B cell (primary cell): ENCODE results near the gene COL11A1. TPM values are rescaled to one million over a fixed set of nuclear protein-coding genes. Genes with fewer than 3 reads are reported as not detected.

Experiments
- ATAC-seq: fragments of 200-7000 bp; cut with Tn5 transposase; one replicate; pipeline ENCODE4 v1.10.0; 2021; ENCODE audit warnings: low read depth, mild to moderate bottlenecking, moderate number of reproducible peaks, moderate library complexity
- CTCF ChIA-PET: fragments of 350-600 bp; sonication (Branson Sonifier 250); formaldehyde crosslinking; loops from one replicate; lab custom pipeline; 2021; ENCODE audit warnings: antibody characterized with exemption, inconsistent platforms; lab: Charles Lee
- POLR2A ChIA-PET: fragments of 350-600 bp; sonication (Branson Sonifier 250); formaldehyde crosslinking; loops from one replicate; lab custom pipeline; 2021; ENCODE audit warnings: antibody characterized with exemption; lab: Charles Lee
- DNase-seq: peaks from one replicate; pipeline ENCODE4 v3.0.0; 2013
- H2AFZ ChIP-seq: 2 replicates; pipeline ENCODE4 v1.6.1; 2012; ENCODE audit warnings: mild to moderate bottlenecking, low read depth, low read length; ENCODE audit not compliant: insufficient read depth, poor library complexity, severe bottlenecking
- H3K27ac ChIP-seq, 2 donors: 1 replicate in 1 of 2; 2 replicates in 1 of 2; pipeline ENCODE4 v1.5.1; 2012 to 2013; ENCODE audit warnings: low read length in 2 of 2, mild to moderate bottlenecking in 2 of 2, moderate library complexity in 1 of 2
- H3K27me3 ChIP-seq, 4 experiments: fragments of 200-600 bp in 1 of 4; sonication (generic) in 1 of 4; replicated peaks in 1 of 4; 1 replicate in 2 of 4; 2 replicates in 2 of 4; pipeline versions ENCODE4 v1.6.1 to v1.7.0; 2013 to 2016; ENCODE audit warnings: low read length in 3 of 4, mild to moderate bottlenecking in 2 of 4, mixed read lengths in 1 of 4, moderate library complexity in 1 of 4; ENCODE audit not compliant: insufficient read depth in 4 of 4, control insufficient read depth in 3 of 4; ENCODE audit errors: control extremely low read depth in 1 of 4
- H3K36me3 ChIP-seq, 2 experiments: replicated peaks in 1 of 2; 1 replicate in 1 of 2; 2 replicates in 1 of 2; pipeline versions ENCODE4 v1.6.1 to v1.7.1; 2013; ENCODE audit warnings: low read length in 1 of 2; ENCODE audit not compliant: insufficient read depth in 2 of 2, control insufficient read depth in 1 of 2; ENCODE audit errors: control extremely low read depth in 1 of 2, extremely low read depth in 1 of 2
- H3K4me1 ChIP-seq, 2 donors: fragments of 200-600 bp in 1 of 2; sonication (generic) in 1 of 2; 1 replicate in 1 of 2; 2 replicates in 1 of 2; pipeline versions ENCODE4 v1.5.1 to v1.6.1; 2013 to 2017; ENCODE audit warnings: low read length in 2 of 2; ENCODE audit not compliant: control insufficient read depth in 2 of 2, insufficient read depth in 2 of 2
- H3K4me2 ChIP-seq: replicated peaks from 2 replicates; pipeline ENCODE3; 2012; ENCODE audit warnings: mild to moderate bottlenecking, low read depth, low read length; ENCODE audit not compliant: poor library complexity, severe bottlenecking
- H3K4me3 ChIP-seq, 5 experiments: fragments of 200-600 bp in 1 of 5; sonication (generic) in 1 of 5; 1 replicate in 3 of 5; 2 replicates in 2 of 5; pipeline versions ENCODE4 v1.5.1 to v1.7.0; 2011 to 2016; ENCODE audit warnings: low read length in 4 of 5, mild to moderate bottlenecking in 4 of 5, low read depth in 2 of 5, control low read depth in 1 of 5, moderate library complexity in 1 of 5; ENCODE audit not compliant: insufficient read depth in 1 of 5; ENCODE audit errors: control extremely low read depth in 1 of 5, extremely low read depth in 1 of 5
- H3K79me2 ChIP-seq: fragments of 200-600 bp; sonication (generic); one replicate; pipeline ENCODE4 v1.6.0; 2016; ENCODE audit warnings: low read length; ENCODE audit not compliant: control insufficient read depth, insufficient read depth
- H3K9ac ChIP-seq: fragments of 200-600 bp; sonication (generic); 2 replicates; pipeline ENCODE4 v1.6.1; 2017; ENCODE audit warnings: mild to moderate bottlenecking, low read length, moderate library complexity
- H3K9me3 ChIP-seq, 3 donors: one replicate each; pipeline versions ENCODE4 v1.6.1 to v1.7.1; 2013; ENCODE audit warnings: low read length in 2 of 3; ENCODE audit not compliant: control insufficient read depth in 2 of 3, insufficient read depth in 1 of 3; ENCODE audit errors: control extremely low read depth in 1 of 3
- H4K20me1 ChIP-seq: 2 replicates; pipeline ENCODE4 v1.6.0; 2012; ENCODE audit warnings: mild to moderate bottlenecking, low read length; ENCODE audit not compliant: insufficient read depth, control insufficient read depth, poor library complexity, severe bottlenecking
- H3K27ac Mint-ChIP-seq: one replicate; pipeline ENCODE4 v1.8.0; 2021; ENCODE audit warnings: mixed read lengths
- H3K27me3 Mint-ChIP-seq: one replicate; pipeline ENCODE4 v1.8.0; 2021; ENCODE audit warnings: mixed read lengths
- H3K4me1 Mint-ChIP-seq: one replicate; pipeline ENCODE4 v1.8.0; 2021; ENCODE audit warnings: mixed read lengths
- H3K4me3 Mint-ChIP-seq: one replicate; pipeline ENCODE4 v1.8.0; 2021; ENCODE audit warnings: mixed read lengths
- H3K9me3 Mint-ChIP-seq: one replicate; pipeline ENCODE4 v1.8.0; 2022; ENCODE audit warnings: mixed read lengths; ENCODE audit not compliant: insufficient read depth
- EZH2 ChIP-seq: IDR thresholded peaks from 2 replicates; pipeline ENCODE4 v1.6.1; 2012; ENCODE audit warnings: borderline replicate concordance, low read depth, mild to moderate bottlenecking, moderate library complexity, low read length; ENCODE audit not compliant: insufficient read depth, poor library complexity, severe bottlenecking
- WGBS: methylation state at CpG from one replicate; pipeline ENCODE4 v1.1.5; 2013; ENCODE audit warnings: missing lambda C conversion rate; ENCODE audit not compliant: insufficient coverage; 5-methylcytosine and 5-hydroxymethylcytosine counted together
- intact Hi-C: fragments of 100-400 bp; cut with micrococcal nuclease; formaldehyde crosslinking; loops from one replicate; pipeline ENCODE4 v1.10.0; 2022
- polyA plus RNA-seq: library from polyadenylated mRNA; depleted of rRNA; stranded (reverse); fragments of >200 nt; gene quantifications from 2 replicates; pipeline ENCODE4 v1.2.3, GENCODE V29; 2012
- total RNA-seq, 2 donors: library from RNA; stranded (reverse); fragments of 120-200 nt in 1 of 2; gene quantifications; 1 replicate in 1 of 2; 2 replicates in 1 of 2; pipeline versions ENCODE4 v1.2.3 to v1.2.4, GENCODE V29; 2013 to 2022
- TF ChIP-seq, protein P1 (sequence below): fragments of 200-600 bp; IDR thresholded peaks from one replicate; pipeline ENCODE4 v1.8.0; 2022; ENCODE audit warnings: antibody characterized with exemption, mild to moderate bottlenecking

COL11A1 gene
- total and polyA plus RNA-seq, 2 donors (not counting 1 experiment from before 2014, with no cell fraction given) = not detected

DNA sequence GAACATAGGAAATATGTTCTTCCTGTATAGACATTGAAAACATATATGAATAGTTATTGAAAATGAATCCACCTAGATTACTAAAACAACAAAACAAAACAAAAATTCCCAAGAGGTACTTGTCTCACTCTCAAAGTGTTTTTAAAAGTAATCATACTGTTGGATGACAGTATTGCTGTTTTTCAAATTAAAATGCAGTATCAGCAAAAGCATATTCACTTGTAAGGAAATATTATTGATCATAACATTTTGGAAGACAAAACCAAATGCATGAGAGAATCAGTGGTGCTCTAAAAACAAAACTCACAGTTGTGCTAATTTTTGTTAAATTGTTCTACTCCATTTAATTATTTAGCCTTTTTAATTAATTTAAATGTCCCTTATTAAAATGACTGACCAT lies 131.0 kb downstream of the COL11A1 start:
- Mint-ChIP-seq H3K27me3 (no peaks in the 10 kb centered on the region), H3K4me1 (no peaks in the 10 kb centered on the region), H3K27ac (no peak overlapping the region), H3K9me3 (no peaks in the 10 kb centered on the region), H3K4me3 (no peak overlapping the region)
- Histone ChIP-seq H3K4me2 (no peak overlapping the region), H3K9ac (no peak overlapping the region), H4K20me1 (no peaks in the 10 kb centered on the region), H3K9me3 (no peaks in the 10 kb centered on the region), H3K79me2 (no peaks in the 10 kb centered on the region), H3K36me3 (no peaks in the 10 kb centered on the region), H2AFZ (no peak overlapping the region), H3K27ac (no peak overlapping the region), H3K27me3 (no peaks in the 10 kb centered on the region), H3K4me1 (no peaks in the 10 kb centered on the region), H3K4me3 (no peak overlapping the region)
- ChIA-PET POLR2A (no interaction called here), CTCF (no interaction called here)
- TF ChIP-seq EZH2 = no peak
- TF ChIP-seq, protein P1, sequence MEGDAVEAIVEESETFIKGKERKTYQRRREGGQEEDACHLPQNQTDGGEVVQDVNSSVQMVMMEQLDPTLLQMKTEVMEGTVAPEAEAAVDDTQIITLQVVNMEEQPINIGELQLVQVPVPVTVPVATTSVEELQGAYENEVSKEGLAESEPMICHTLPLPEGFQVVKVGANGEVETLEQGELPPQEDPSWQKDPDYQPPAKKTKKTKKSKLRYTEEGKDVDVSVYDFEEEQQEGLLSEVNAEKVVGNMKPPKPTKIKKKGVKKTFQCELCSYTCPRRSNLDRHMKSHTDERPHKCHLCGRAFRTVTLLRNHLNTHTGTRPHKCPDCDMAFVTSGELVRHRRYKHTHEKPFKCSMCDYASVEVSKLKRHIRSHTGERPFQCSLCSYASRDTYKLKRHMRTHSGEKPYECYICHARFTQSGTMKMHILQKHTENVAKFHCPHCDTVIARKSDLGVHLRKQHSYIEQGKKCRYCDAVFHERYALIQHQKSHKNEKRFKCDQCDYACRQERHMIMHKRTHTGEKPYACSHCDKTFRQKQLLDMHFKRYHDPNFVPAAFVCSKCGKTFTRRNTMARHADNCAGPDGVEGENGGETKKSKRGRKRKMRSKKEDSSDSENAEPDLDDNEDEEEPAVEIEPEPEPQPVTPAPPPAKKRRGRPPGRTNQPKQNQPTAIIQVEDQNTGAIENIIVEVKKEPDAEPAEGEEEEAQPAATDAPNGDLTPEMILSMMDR = no peak
- DNase-seq (no peak), ATAC-seq (no peak)
- intact Hi-C loops = no loop called here

DNA sequence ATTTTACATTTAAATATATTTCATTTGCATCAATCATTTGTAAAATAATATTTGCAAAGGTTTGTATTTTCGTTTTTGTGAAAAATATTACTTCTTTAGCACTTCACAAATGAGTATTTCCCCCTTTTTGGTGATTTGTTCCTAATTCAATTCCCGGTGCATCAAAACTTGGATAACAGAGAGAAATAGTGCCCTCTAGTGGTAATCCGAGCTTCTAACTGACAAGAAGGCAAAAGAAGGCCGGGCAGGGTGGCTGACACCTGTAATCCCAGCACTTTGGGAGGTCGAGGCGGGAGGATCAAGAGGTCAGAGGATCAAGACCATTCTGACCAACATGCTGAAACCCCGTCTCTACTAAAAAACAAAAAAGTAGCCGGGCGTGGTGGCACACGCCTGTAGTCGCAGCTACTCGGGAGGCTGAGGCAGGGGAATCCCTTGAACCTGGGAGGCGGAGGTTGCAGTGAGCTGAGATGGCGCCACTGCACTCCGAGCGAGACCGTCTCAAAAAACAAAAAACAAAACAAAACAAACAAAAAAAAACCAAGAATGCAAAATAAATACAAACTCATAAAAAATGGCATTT lies 137.7 kb downstream of the COL11A1 start:
- Mint-ChIP-seq H3K4me3 (no peak overlapping the region), H3K9me3 (no peaks in the 10 kb centered on the region), H3K27me3 (no peaks in the 10 kb centered on the region), H3K4me1 (no peaks in the 10 kb centered on the region), H3K27ac (no peak overlapping the region)
- Histone ChIP-seq H3K27ac (no peak overlapping the region), H3K4me3 (no peak overlapping the region), H3K4me2 (no peak overlapping the region), H3K9me3 (peaks cover 0 to 4% (median 0%) of the 10 kb centered on the region in 3 donors), H2AFZ (no peak overlapping the region), H3K9ac (no peak overlapping the region), H3K36me3 (no peaks in the 10 kb centered on the region), H4K20me1 (no peaks in the 10 kb centered on the region), H3K4me1 (no peaks in the 10 kb centered on the region), H3K27me3 (no peaks in the 10 kb centered on the region), H3K79me2 (no peaks in the 10 kb centered on the region)
- WGBS = 68% methylated on average over 12 of the region's 17 CpGs
- DNase-seq (peak; percentile 27), ATAC-seq (no peak)
- intact Hi-C loops = no loop called here
- CTCF ChIA-PET = no interaction called here
- TF ChIP-seq EZH2 = no peak
- TF ChIP-seq, protein P1 = peak; percentile 44
- POLR2A ChIA-PET = no interaction called here
